ENCODE results near the gene LRRC74A.

DNA sequence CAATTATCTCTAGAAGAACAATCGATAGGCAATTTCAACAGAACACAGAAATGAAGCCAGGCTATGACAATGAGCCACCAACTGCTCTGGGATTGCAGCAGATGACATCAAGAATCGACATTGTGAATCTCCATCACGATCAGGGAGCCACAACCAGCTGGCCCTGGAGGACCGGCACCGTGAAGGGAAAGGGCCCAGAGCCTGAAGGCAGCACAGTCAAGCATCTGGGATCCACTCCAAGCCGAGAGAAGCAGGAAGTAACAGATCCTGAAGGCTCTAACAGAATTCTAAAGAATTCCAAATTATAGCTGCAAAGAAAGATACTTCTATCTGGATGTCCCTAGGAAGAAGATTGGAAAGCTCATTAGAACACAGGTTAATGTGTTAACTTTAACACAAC is 61.0 kb downstream of the LRRC74A start:
- TF ChIP-seq, protein P1, sequence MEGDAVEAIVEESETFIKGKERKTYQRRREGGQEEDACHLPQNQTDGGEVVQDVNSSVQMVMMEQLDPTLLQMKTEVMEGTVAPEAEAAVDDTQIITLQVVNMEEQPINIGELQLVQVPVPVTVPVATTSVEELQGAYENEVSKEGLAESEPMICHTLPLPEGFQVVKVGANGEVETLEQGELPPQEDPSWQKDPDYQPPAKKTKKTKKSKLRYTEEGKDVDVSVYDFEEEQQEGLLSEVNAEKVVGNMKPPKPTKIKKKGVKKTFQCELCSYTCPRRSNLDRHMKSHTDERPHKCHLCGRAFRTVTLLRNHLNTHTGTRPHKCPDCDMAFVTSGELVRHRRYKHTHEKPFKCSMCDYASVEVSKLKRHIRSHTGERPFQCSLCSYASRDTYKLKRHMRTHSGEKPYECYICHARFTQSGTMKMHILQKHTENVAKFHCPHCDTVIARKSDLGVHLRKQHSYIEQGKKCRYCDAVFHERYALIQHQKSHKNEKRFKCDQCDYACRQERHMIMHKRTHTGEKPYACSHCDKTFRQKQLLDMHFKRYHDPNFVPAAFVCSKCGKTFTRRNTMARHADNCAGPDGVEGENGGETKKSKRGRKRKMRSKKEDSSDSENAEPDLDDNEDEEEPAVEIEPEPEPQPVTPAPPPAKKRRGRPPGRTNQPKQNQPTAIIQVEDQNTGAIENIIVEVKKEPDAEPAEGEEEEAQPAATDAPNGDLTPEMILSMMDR (IDR thresholded peaks at IDR 0.05; ENCODE audit: poor library complexity), result no peak
- TF ChIP-seq EZH2 (IDR thresholded peaks at IDR 0.05; ENCODE audit: borderline replicate concordance), result no peak
- no peak for TF ChIP-seq EZH2phosphoT487 (IDR thresholded peaks at IDR 0.05; ENCODE audit: low read depth, severe bottlenecking, unreplicated experiment)
